K562 (cell line): ENCODE results near the gene ABCA4. TPM values are rescaled to one million over a fixed set of nuclear protein-coding genes. Genes with fewer than 3 reads are reported as not detected.

Source experiments
- ATAC-seq: fragments of 200-7000 bp; cut with Tn5 transposase; 3 replicates; pipeline ENCODE4 v1.9.1; 2020; ENCODE audit warnings: moderate library complexity
- BruUV-seq: library from RNA; stranded (reverse); fragments of 400-500 nt; replicated peaks from 2 replicates; lab custom pipeline; 2021; lab: Mats Ljungman, UMichigan
- CTCF ChIA-PET: fragments of 300-600 bp; formaldehyde crosslinking; extraction: SDS; loops from one replicate; lab custom pipeline; 2021; ENCODE audit warnings: low intra/inter-chr PET ratio; lab: Yijun Ruan, JAX
- POLR2A ChIA-PET: fragments of 300-600, 350-650 bp; sonication (Branson Sonifier 250); formaldehyde crosslinking; extraction: SDS; loops from one replicate; lab custom pipeline; 2021; ENCODE audit warnings: antibody characterized with exemption, inconsistent platforms; lab: Yijun Ruan, JAX
- DNase-seq, 4 experiments: peaks; one replicate each; pipeline versions ENCODE4 v3.0.0 to v3.0.0-alpha.2; 2011 to 2018; ENCODE audit warnings: low spot score in 3 of 4, mixed read lengths in 3 of 4; ENCODE audit errors: extremely low read depth in 1 of 4
- FAIRE-seq: peaks from 2 replicates; lab custom pipeline; 2011; peaks lifted over from hg19 to GRCh38; lab: Jason Lieb, UNC
- H2AFZ ChIP-seq: 2 replicates; pipeline ENCODE4 v1.6.0; 2011; ENCODE audit warnings: low read depth, low read length, control low read depth, inconsistent platforms
- H3K27ac ChIP-seq: fragments of 200-600 bp; 3 replicates; pipeline ENCODE4 v1.8.0; 2011; ENCODE audit warnings: low read depth, mild to moderate bottlenecking, control low read depth, inconsistent platforms, low read length, moderate library complexity, mixed read lengths; ENCODE audit errors: extremely low read depth
- H3K27me3 ChIP-seq, 2 experiments: fragments of 300-600 bp in 1 of 2; 2 replicates in 1 of 2; 3 replicates in 1 of 2; pipeline versions ENCODE4 v1.6.0 to v1.8.0; 2011; ENCODE audit warnings: inconsistent platforms in 2 of 2, low read length in 2 of 2, mild to moderate bottlenecking in 1 of 2, mixed read lengths in 1 of 2, moderate library complexity in 1 of 2; ENCODE audit not compliant: control insufficient read depth in 2 of 2, insufficient read depth in 2 of 2
- H3K36me3 ChIP-seq: fragments of 300-600 bp; 3 replicates; pipeline ENCODE4 v1.8.0; 2011; ENCODE audit warnings: mild to moderate bottlenecking, low read length, inconsistent platforms; ENCODE audit not compliant: control insufficient read depth, insufficient read depth
- H3K4me1 ChIP-seq, 2 experiments: fragments of 200-600 bp in 1 of 2; replicated peaks in 1 of 2; 2 replicates in 1 of 2; 3 replicates in 1 of 2; pipeline versions ENCODE4 v1.5.1 to v1.8.0; 2011; ENCODE audit warnings: inconsistent platforms in 2 of 2, low read length in 2 of 2, mild to moderate bottlenecking in 1 of 2, mixed read lengths in 1 of 2, moderate library complexity in 1 of 2; ENCODE audit not compliant: control insufficient read depth in 2 of 2, insufficient read depth in 2 of 2
- H3K4me2 ChIP-seq: 2 replicates; pipeline ENCODE4 v1.6.1; 2011; ENCODE audit warnings: low read length, control low read depth, inconsistent platforms, mixed read lengths; ENCODE audit not compliant: insufficient read depth
- H3K4me3 ChIP-seq: fragments of 200-600 bp; sonication (generic), shearing (Covaris generic); 2 replicates; pipeline ENCODE4 v1.5.1; 2016; ENCODE audit warnings: control low read depth, inconsistent platforms
- H3K79me2 ChIP-seq: fragments of 200-600 bp; 3 replicates; pipeline ENCODE4 v1.8.0; 2011; ENCODE audit warnings: low read length, inconsistent platforms; ENCODE audit not compliant: control insufficient read depth, insufficient read depth
- H3K9ac ChIP-seq, 2 experiments: 2 replicates each; pipeline versions ENCODE4 v1.6.0 to v1.6.1; 2011; ENCODE audit warnings: low read depth in 2 of 2, low read length in 2 of 2, control low read depth in 1 of 2, inconsistent platforms in 1 of 2, mild to moderate bottlenecking in 1 of 2, mixed read lengths in 1 of 2; ENCODE audit not compliant: insufficient read depth in 1 of 2
- H3K9me1 ChIP-seq: one replicate; pipeline ENCODE4 v1.6.0; 2011; ENCODE audit warnings: inconsistent platforms, mild to moderate bottlenecking, low read length, moderate library complexity; ENCODE audit not compliant: control insufficient read depth, insufficient read depth
- H3K9me3 ChIP-seq: replicated peaks from 2 replicates; pipeline ENCODE4 v1.5.1; 2011; ENCODE audit warnings: low read depth, low read length, inconsistent platforms; ENCODE audit not compliant: control insufficient read depth, insufficient read depth
- H4K20me1 ChIP-seq: replicated peaks from 2 replicates; pipeline ENCODE4 v1.6.1; 2011; ENCODE audit warnings: low read length, inconsistent platforms, mixed read lengths; ENCODE audit not compliant: control insufficient read depth, insufficient read depth
- ARID1B ChIP-seq: fragments of 450-650 bp; IDR thresholded peaks from 2 replicates; pipeline ENCODE4 v1.6.1; 2016; ENCODE audit warnings: antibody characterized with exemption, mild to moderate bottlenecking, inconsistent platforms
- CREB1 ChIP-seq, 2 experiments: sonication (generic) in 1 of 2; formaldehyde crosslinking in 1 of 2; IDR thresholded peaks; 2 replicates each; pipeline versions ENCODE4 v1.6.1 to v1.8.0; 2012 to 2022; ENCODE audit warnings: inconsistent platforms in 1 of 2, mild to moderate bottlenecking in 1 of 2, missing genetic modification reagents in 1 of 2, moderate library complexity in 1 of 2
- DDX20 ChIP-seq: fragments of 450-650 bp; IDR thresholded peaks from 2 replicates; pipeline ENCODE4 v1.6.1; 2016; ENCODE audit warnings: missing genetic modification characterization, low read depth, mild to moderate bottlenecking, missing compliant biosample characterization, moderate library complexity
- FOXP4 ChIP-seq: sonication (generic); formaldehyde crosslinking; IDR thresholded peaks from 2 replicates; pipeline ENCODE4 v1.8.0; 2022; ENCODE audit warnings: mild to moderate bottlenecking, missing genetic modification reagents, borderline replicate concordance
- L3MBTL2 ChIP-seq: fragments of 450-650 bp; IDR thresholded peaks from 2 replicates; pipeline ENCODE4 v1.6.1; 2016; ENCODE audit warnings: mild to moderate bottlenecking, moderate library complexity
- LARP7 ChIP-seq: fragments of 450-650 bp; IDR thresholded peaks from 2 replicates; pipeline ENCODE4 v1.6.1; 2016
- MAFG ChIP-seq: fragments of 450-650 bp; conservative IDR thresholded peaks from 2 replicates; pipeline ENCODE4 v1.6.1; 2016; ENCODE audit warnings: missing genetic modification characterization, missing compliant biosample characterization
- NCOA4 ChIP-seq: fragments of 450-650 bp; IDR thresholded peaks from 2 replicates; pipeline ENCODE4 v1.6.1; 2018; ENCODE audit warnings: mild to moderate bottlenecking; ENCODE audit not compliant: partially characterized antibody
- NCOA6 ChIP-seq: fragments of 450-650 bp; IDR thresholded peaks from 2 replicates; pipeline ENCODE4 v1.6.1; 2017; ENCODE audit warnings: mild to moderate bottlenecking
- NFXL1 ChIP-seq: fragments of 450-650 bp; formaldehyde crosslinking; IDR thresholded peaks from 2 replicates; pipeline ENCODE4 v1.4.0; 2021; ENCODE audit warnings: mild to moderate bottlenecking
- RBM25 ChIP-seq: fragments of 200-400 bp; formaldehyde crosslinking; IDR thresholded peaks from 2 replicates; pipeline ENCODE4 v1.6.1; 2018; ENCODE audit warnings: low read length, low read depth, moderate library complexity; ENCODE audit not compliant: severe bottlenecking
- RBM39 ChIP-seq: fragments of 200-400 bp; formaldehyde crosslinking; optimal IDR thresholded peaks from 2 replicates; pipeline ENCODE3; 2018; ENCODE audit warnings: low read depth, low read length
- RFX7 ChIP-seq: fragments of 250-450 bp; sonication (Bioruptor Pico); IDR thresholded peaks from 2 replicates; pipeline ENCODE4 v1.5.1; 2021; ENCODE audit warnings: mild to moderate bottlenecking
- SMAD3 ChIP-seq: fragments of 450-650 bp; formaldehyde crosslinking; conservative IDR thresholded peaks from 2 replicates; pipeline ENCODE4 v1.4.0; 2020; ENCODE audit warnings: mild to moderate bottlenecking
- SMAD4 ChIP-seq: fragments of 250-450 bp; sonication (Bioruptor Pico); conservative IDR thresholded peaks from 2 replicates; pipeline ENCODE4 v1.8.0; 2021; ENCODE audit warnings: inconsistent platforms, mild to moderate bottlenecking, moderate library complexity
- STAG1 ChIP-seq: sonication (generic); formaldehyde crosslinking; IDR thresholded peaks from 2 replicates; pipeline ENCODE4 v1.5.0; 2020; ENCODE audit warnings: missing genetic modification reagents, borderline replicate concordance
- U2AF2 ChIP-seq: fragments of 200-400 bp; formaldehyde crosslinking; optimal IDR thresholded peaks from 2 replicates; pipeline ENCODE3; 2017; ENCODE audit warnings: low read depth, mild to moderate bottlenecking, low read length
- ZFP1 ChIP-seq: fragments of 450-650 bp; formaldehyde crosslinking; IDR thresholded peaks from 2 replicates; pipeline ENCODE4 v1.4.0; 2020; ENCODE audit warnings: mild to moderate bottlenecking, mixed read lengths
- ZNF175 ChIP-seq: fragments of 200-800 bp; sonication (Bioruptor generic); IDR thresholded peaks from 2 replicates; pipeline ENCODE4 v1.6.1; 2016; ENCODE audit warnings: low read depth, mild to moderate bottlenecking, missing genetic modification characterization, missing compliant biosample characterization
- ZNF41 ChIP-seq: fragments of 250-450 bp; sonication (Bioruptor Pico); conservative IDR thresholded peaks from 2 replicates; pipeline ENCODE4 v1.4.0; 2020; ENCODE audit warnings: mild to moderate bottlenecking
- ZNF589 ChIP-seq: fragments of 200-800 bp; sonication (Bioruptor generic); IDR thresholded peaks from 2 replicates; pipeline ENCODE4 v1.6.1; 2016; ENCODE audit warnings: low read depth, missing genetic modification characterization, missing compliant biosample characterization
- WGBS: fragments of 100-300 bp; shearing (Covaris generic); methylation state at CpG from one replicate; pipeline ENCODE4 v1.1.6; 2016; ENCODE audit warnings: low coverage, mixed read lengths; ENCODE audit not compliant: insufficient coverage; ENCODE audit errors: missing lambda C conversion rate; 5-methylcytosine and 5-hydroxymethylcytosine counted together
- in situ Hi-C: fragments of 300-500 bp; cut with MboI; formaldehyde crosslinking; loops from 4 replicates; pipeline ENCODE4 v1.15.0; 2018; ENCODE audit warnings: inconsistent platforms, mixed read lengths
- intact Hi-C: fragments of 100-400 bp; cut with micrococcal nuclease; formaldehyde crosslinking; loops from 2 replicates; pipeline ENCODE4 v1.14.2; 2022
- polyA plus RNA-seq, 8 experiments: library from polyadenylated mRNA; depleted of rRNA in 4 of 8; stranded (reverse) in 5 of 8; unstranded in 3 of 8; fragments of >200 nt; fragmentation: Nextera tagmentation in 2 of 8; fragmentation: Illumina TruSeq in 1 of 8; extraction: Ambion mirVana in 2 of 8; extraction: Trizol in 1 of 8; gene quantifications; 2 replicates each; pipeline versions ENCODE4 v1.2.1 to v1.2.3, GENCODE V29; 2011 to 2014; ENCODE audit warnings: inconsistent platforms in 1 of 8, missing spikeins in 1 of 8
- total RNA-seq, 7 experiments: library from RNA; depleted of rRNA in 6 of 7; stranded (reverse); fragments of >200 nt in 6 of 7; fragmentation: Illumina TruSeq in 2 of 7; extraction: Trizol in 2 of 7; gene quantifications; 2 replicates each; pipeline versions ENCODE4 v1.2.1 to v1.2.3, GENCODE V29; 2011 to 2021; ENCODE audit warnings: low replicate concordance in 1 of 7
- TF ChIP-seq, protein P1 (sequence below): fragments of 250-450 bp; sonication (Bioruptor Pico); IDR thresholded peaks from 2 replicates; pipeline ENCODE4 v1.5.0; 2021

Gene ABCA4
- total and polyA plus RNA-seq, 9 of the 15 experiments (the other 6 are each of a cell fraction or from before 2014, with no cell fraction given), result 0.01 to 0.04 TPM; not detected in 7

- POLR2A ChIA-PET, result interaction anchor here (0.7 kb wide), 1 partner anchor 526 kb away, joined by 3 read pairs; no protein-coding TSS in a partner anchor
- Histone ChIP-seq H3K9me3 (no peaks in the 10 kb centered on the region), H3K9ac (no peak overlapping the region), H3K27me3 (peaks cover 0 to 11% of the 10 kb centered on the region in 2 experiments; a peak in 2 of 5 replicates), H3K9me1 (no peaks in the 10 kb centered on the region), H2AFZ (no peak overlapping the region), H3K4me2 (no peak overlapping the region), H4K20me1 (0 out of 2 replicates have a peak, but pooled peaks cover 3% of the 10 kb centered on the region), H3K4me1 (peaks cover 4 to 22% of the 10 kb centered on the region in 2 experiments), H3K4me3 (no peak overlapping the region), H3K36me3 (no peaks in the 10 kb centered on the region), H3K27ac (no peak overlapping the region), H3K79me2 (no peaks in the 10 kb centered on the region)
- WGBS, result 21% methylated on average over 4 of the region's 8 CpGs
- CTCF ChIA-PET, result no interaction called here
- BruUV-seq, result no TSS peak
- intact Hi-C loops, result no loop called here
- in situ Hi-C loops, result no loop called here
- FAIRE-seq, result no peak
- no peak for ATAC-seq
- DNase-seq, result no peak
- TF ChIP-seq CREB1 (IDR thresholded peaks at IDR 0.05) (no peak), CREB1 (CRISPR knock-in tag; IDR thresholded peaks at IDR 0.05) (no peak), DDX20 (tag) (0 out of 2 replicates have a peak, but pooled peaks have one; percentile 51), SMAD3 (no peak), ZNF41 (CRISPR knock-in tag) (no peak), FOXP4 (CRISPR knock-in tag) (no peak), NCOA4 (no peak), LARP7 (no peak), L3MBTL2 (peak; percentile 85), ZNF175 (CRISPR knock-in tag) (0 out of 2 replicates have a peak, but pooled peaks have one; percentile 71), NFXL1 (0 out of 2 replicates have a peak, but pooled peaks have one; percentile 33), ZNF589 (CRISPR knock-in tag) (peak; percentile 73; the same call in 1 of the 2 replicates), RFX7 (no peak), STAG1 (CRISPR knock-in tag) (no peak), RBM39 (no peak), RBM25 (no peak), U2AF2 (no peak), ARID1B (no peak), SMAD4 (CRISPR knock-in tag) (peak; percentile 54; the same call in 1 of the 2 replicates), MAFG (tag) (no peak), NCOA6 (no peak), ZFP1 (CRISPR knock-in tag) (no peak)
- TF ChIP-seq, protein P1, sequence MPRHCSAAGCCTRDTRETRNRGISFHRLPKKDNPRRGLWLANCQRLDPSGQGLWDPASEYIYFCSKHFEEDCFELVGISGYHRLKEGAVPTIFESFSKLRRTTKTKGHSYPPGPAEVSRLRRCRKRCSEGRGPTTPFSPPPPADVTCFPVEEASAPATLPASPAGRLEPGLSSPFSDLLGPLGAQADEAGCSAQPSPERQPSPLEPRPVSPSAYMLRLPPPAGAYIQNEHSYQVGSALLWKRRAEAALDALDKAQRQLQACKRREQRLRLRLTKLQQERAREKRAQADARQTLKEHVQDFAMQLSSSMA (CRISPR knock-in tag), result no peak
These were observed 107.5 kb downstream of the ABCA4 start for GRCh38 chr1:94013367-94013878.
